DMS 273 treated with DMSO at 0.1 percent for 48 hours (cell line): ENCODE results near the gene HDAC7.

ENCODE experiments used
- DNase-seq: peaks from one replicate; lab custom pipeline; 2025; lab: John Stamatoyannopoulos, UW

The HDAC7 gene

GRCh38 chr12:47819896-47820630, at the start of gene HDAC7:
Gene HDAC7 (minus strand): TSS chr12:47819903. CDS start chr12:47819785, 118 bp downstream.
- DNase-seq = no peak

GRCh38 chr12:47868552-47869031, 48.9 kb upstream of the HDAC7 start:
- no peak for DNase-seq

- no peak for DNase-seq
These were observed 48.3 kb upstream of the HDAC7 start for GRCh38 chr12:47868041-47868440.

GRCh38 chr12:47867495-47867941, 47.8 kb upstream of the HDAC7 start:
- DNase-seq = no peak

- no peak for DNase-seq
These were observed 45.0 kb upstream of the HDAC7 start for GRCh38 chr12:47864646-47865235.

- no peak for DNase-seq
These were observed 44.3 kb upstream of the HDAC7 start for GRCh38 chr12:47863985-47864384.

- no peak for DNase-seq
These were observed 43.8 kb upstream of the HDAC7 start for GRCh38 chr12:47863467-47863866.

- no peak for DNase-seq
These were observed 43.2 kb upstream of the HDAC7 start for GRCh38 chr12:47862881-47863280.

GRCh38 chr12:47862167-47862750, 42.6 kb upstream of the HDAC7 start:
- no peak for DNase-seq

- no peak for DNase-seq
These were observed 41.2 kb upstream of the HDAC7 start for GRCh38 chr12:47860873-47861272.

GRCh38 chr12:47860279-47860841, 40.7 kb upstream of the HDAC7 start:
- no peak for DNase-seq

- DNase-seq = no peak
These were observed 39.0 kb upstream of the HDAC7 start for GRCh38 chr12:47858511-47859266.

- DNase-seq = no peak
These were observed 37.2 kb upstream of the HDAC7 start for GRCh38 chr12:47856721-47857575.

- no peak for DNase-seq
These were observed 36.4 kb upstream of the HDAC7 start for GRCh38 chr12:47856094-47856493.

- no peak for DNase-seq
These were observed 35.8 kb upstream of the HDAC7 start for GRCh38 chr12:47855502-47855901.

GRCh38 chr12:47854531-47854930, 34.8 kb upstream of the HDAC7 start:
- DNase-seq = no peak

- no peak for DNase-seq
These were observed 32.4 kb upstream of the HDAC7 start for GRCh38 chr12:47852096-47852571.

- DNase-seq = no peak
These were observed 31.7 kb upstream of the HDAC7 start for GRCh38 chr12:47851303-47851952.

- no peak for DNase-seq
These were observed 30.7 kb upstream of the HDAC7 start for GRCh38 chr12:47850153-47851084.
